T-helper 2 cell (primary cell): ENCODE measurements around the gene PIM1.
"Not testable (repeated sequence)": the region's sequence is repeated elsewhere in the genome, so short reads cannot be mapped to it uniquely, and the experiment has no call there.

Source experiments
- DNase-seq, 5 experiments: peaks; one replicate each; pipeline versions ENCODE4 v3.0.0 to v3.0.0-alpha.2; 2012 to 2022
- total RNA-seq, 2 donors: gene quantifications; one replicate each; lab custom pipeline; 2026; lab: John Stamatoyannopoulos, UW

The PIM1 gene
- total RNA-seq, result 198 to 325 reads per million in 2 donors

GRCh38 chr6:37169496-37170272, at the start of gene PIM1:
Gene PIM1 (plus strand): TSS chr6:37170152. CDS start chr6:37170576, 424 bp downstream.
- peak; percentile 90 to 99 (median 98) for DNase-seq

- no peak for DNase-seq
These were observed 48.4 kb upstream of the PIM1 start for GRCh38 chr6:37121556-37121955.

- DNase-seq, result no peak
These were observed 47.1 kb upstream of the PIM1 start for GRCh38 chr6:37122861-37123260.

GRCh38 chr6:37123957-37124729, 45.8 kb upstream of the PIM1 start:
- DNase-seq, result no peak

- no peak for DNase-seq
These were observed 44.0 kb upstream of the PIM1 start for GRCh38 chr6:37125774-37126492.

- no peak for DNase-seq
These were observed 43.4 kb upstream of the PIM1 start for GRCh38 chr6:37126493-37126958.

GRCh38 chr6:37126961-37127616, 42.9 kb upstream of the PIM1 start:
- DNase-seq, result no peak

- DNase-seq, result no peak
These were observed 41.7 kb upstream of the PIM1 start for GRCh38 chr6:37127961-37128862.

GRCh38 chr6:37128863-37129443, 41.0 kb upstream of the PIM1 start:
- not testable (repeated sequence) for DNase-seq

GRCh38 chr6:37129566-37129965, 40.4 kb upstream of the PIM1 start:
- no peak for DNase-seq

GRCh38 chr6:37130704-37131103, 39.2 kb upstream of the PIM1 start:
- no peak for DNase-seq

GRCh38 chr6:37131104-37131959, 38.6 kb upstream of the PIM1 start:
- no peak for DNase-seq

GRCh38 chr6:37131960-37132253, 38.0 kb upstream of the PIM1 start:
- DNase-seq, result no peak

- no peak for DNase-seq
These were observed 35.9 kb upstream of the PIM1 start for GRCh38 chr6:37134036-37134395.

GRCh38 chr6:37134396-37135191, 35.4 kb upstream of the PIM1 start:
- DNase-seq, result peak in 2 of 5 experiments; percentile 68 to 86

- no peak for DNase-seq
These were observed 33.9 kb upstream of the PIM1 start for GRCh38 chr6:37135835-37136694.

- DNase-seq, result no peak
These were observed 33.1 kb upstream of the PIM1 start for GRCh38 chr6:37136821-37137200.
